Measurements from ENCODE around the gene PRDM16. TPM values are rescaled to one million over a fixed set of nuclear protein-coding genes. Genes with fewer than 3 reads are reported as not detected.

Gene PRDM16
- total and polyA plus RNA-seq, 2 of the 8 experiments (the other 6 are each of a cell fraction or from before 2014, with no cell fraction given) = 0.39 to 0.43 TPM

GRCh38 chr1:3195480-3195815 is 126.4 kb downstream of the PRDM16 start:
- Histone ChIP-seq H4K8ac (ENCODE audit: extremely low read depth, insufficient read depth, low read length) (no peak overlapping the region), H3K14ac (ENCODE audit: insufficient read length) (no peak overlapping the region), H4K5ac (ENCODE audit: insufficient read length, low read depth, low read length) (no peak overlapping the region), H3K23ac (ENCODE audit: insufficient read length) (no peak overlapping the region), H3K4me3 (ENCODE audit: extremely low read depth in 1 of 4, insufficient read depth in 2 of 4, low read depth in 3 of 4, low read length in 4 of 4) (no peak overlapping the region), H3K9me3 (ENCODE audit: insufficient read depth in 2 of 2, low read depth in 1 of 2, low read length in 1 of 2) (peaks cover 13 to 27% of the 10 kb centered on the region in 2 experiments), H2BK12ac (ENCODE audit: low read depth, low read length) (no peak overlapping the region), H2AK5ac (ENCODE audit: low read depth, low read length) (no peak overlapping the region), H3K79me2 (ENCODE audit: control insufficient read depth in 1 of 2, insufficient read depth in 2 of 2, low read length in 2 of 2) (no peaks in the 10 kb centered on the region), H2BK120ac (replicated peaks; ENCODE audit: low read depth, low read length) (no peak overlapping the region), H3K36me3 (ENCODE audit: control insufficient read depth in 2 of 4, insufficient read depth in 4 of 4, low read length in 3 of 4) (no peaks in the 10 kb centered on the region), H4K20me1 (replicated peaks in 1 of 2; ENCODE audit: control insufficient read depth in 1 of 2, insufficient read depth in 2 of 2, low read length in 2 of 2) (no peaks in the 10 kb centered on the region), H3K27me3 (replicated peaks in 1 of 4; ENCODE audit: control insufficient read depth in 3 of 4, extremely low read depth in 1 of 4, insufficient read depth in 3 of 4, low read length in 3 of 4) (no peaks in the 10 kb centered on the region), H3K4me1 (replicated peaks in 1 of 4; ENCODE audit: control insufficient read depth in 3 of 4, insufficient read depth in 4 of 4, low read length in 3 of 4) (no peaks in the 10 kb centered on the region), H3K79me1 (ENCODE audit: low read depth, low read length) (no peaks in the 10 kb centered on the region), H3K9ac (replicated peaks in 1 of 4; ENCODE audit: extremely low read depth in 1 of 4, low read depth in 3 of 4, low read length in 3 of 4) (no peak overlapping the region), H2BK5ac (ENCODE audit: low read depth, low read length) (no peak overlapping the region), H3K23me2 (ENCODE audit: low read depth, low read length) (no peaks in the 10 kb centered on the region), H3K27ac (ENCODE audit: low read depth, low read length) (no peak overlapping the region), H2AFZ (ENCODE audit: low read length) (no peak overlapping the region), H3K56ac (replicated peaks; ENCODE audit: insufficient read length, low read depth, low read length) (no peak overlapping the region), H3K4me2 (ENCODE audit: insufficient read depth in 1 of 2, low read depth in 2 of 2, low read length in 2 of 2) (no peak overlapping the region), H2BK20ac (ENCODE audit: low read length) (no peak overlapping the region), H3K18ac (ENCODE audit: extremely low read depth, low read length) (no peak overlapping the region), H2BK15ac (ENCODE audit: low read length) (no peak overlapping the region), H3K4ac (replicated peaks; ENCODE audit: insufficient read length, low read depth, low read length) (no peak overlapping the region), H4K91ac (replicated peaks; ENCODE audit: insufficient read length, low read length) (no peak overlapping the region)
- FAIRE-seq = no peak
- POLR2A ChIA-PET (ENCODE audit: partially characterized antibody) = no interaction called here
- WGBS, 2 experiments (ENCODE audit: extremely low coverage in 1 of 2, insufficient coverage in 1 of 2, insufficient read length in 1 of 2, insufficient replicate concordance in 2 of 2, low coverage in 1 of 2, low lambda C conversion rate in 2 of 2, missing lambda C conversion rate in 1 of 2) = 87% methylated on average over 9 of the region's 10 CpGs; no CpG with 5 or more reads in 1 of the 2 experiments
- TF ChIP-seq SP4 (IDR thresholded peaks at IDR 0.05; ENCODE audit: low read length) (no peak), SIN3A (conservative IDR thresholded peaks at IDR 0.05 in 1 of 2, IDR thresholded peaks at IDR 0.05 in 1 of 2; ENCODE audit: low read depth in 1 of 2, low read length in 2 of 2) (no peak), FOSL1 (IDR thresholded peaks at IDR 0.05; ENCODE audit: insufficient read depth, low read depth, low read length) (no peak), SP2 (IDR thresholded peaks at IDR 0.05; ENCODE audit: low read length) (no peak), SAP30 (IDR thresholded peaks at IDR 0.05; ENCODE audit: insufficient read depth, insufficient replicate concordance, low read length) (no peak), SIX5 (IDR thresholded peaks at IDR 0.05; ENCODE audit: low read depth, low read length) (no peak)
- CTCF ChIA-PET (ENCODE audit: partially characterized antibody) = interaction anchor here (1.1 to 1.5 kb wide), 2 partner anchors 24 to 162 kb away, joined by 3 read pairs; no protein-coding TSS in a partner anchor
- DNase-seq (ENCODE audit: low read depth in 1 of 2, low spot score in 2 of 2) = no peak

Data from H1 (cell line).